Measurements from ENCODE around the gene SORCS2.

SORCS2 gene

GRCh38 chr4:7774301-7775294 lies 582.3 kb downstream of the SORCS2 start:
- Histone ChIP-seq H3K9me3 (ENCODE audit: insufficient read depth, low read length) (no peaks in the 10 kb centered on the region), H3K27me3 (ENCODE audit: insufficient read depth, insufficient read length) (no peaks in the 10 kb centered on the region), H3K9ac (ENCODE audit: insufficient read length, low read depth) (no peak overlapping the region), H3K4me1 (ENCODE audit: insufficient read depth, insufficient read length) (peaks cover 9% of the 10 kb centered on the region), H3K4me3 (ENCODE audit: insufficient read length, low read depth) (no peak overlapping the region), H3K36me3 (ENCODE audit: insufficient read depth, insufficient read length, low read length) (peaks cover 92% of the 10 kb centered on the region)
- TF ChIP-seq SUZ12 (IDR thresholded peaks at IDR 0.05; ENCODE audit: extremely low read depth, insufficient read depth, insufficient read length) (no peak), ZNF274 (IDR thresholded peaks at IDR 0.05; ENCODE audit: low read depth, low read length) (no peak), YY1 (IDR thresholded peaks at IDR 0.05; ENCODE audit: insufficient read depth, insufficient read length) (no peak)
- no peak for DNase-seq (ENCODE audit: low read depth, low spot score)

GRCh38 chr4:7775396-7775795 lies 583.1 kb downstream of the SORCS2 start:
- no peak for TF ChIP-seq YY1 (IDR thresholded peaks at IDR 0.05; ENCODE audit: insufficient read depth, insufficient read length)
- no peak for TF ChIP-seq ZNF274 (IDR thresholded peaks at IDR 0.05; ENCODE audit: low read depth, low read length)
- no peak for TF ChIP-seq SUZ12 (IDR thresholded peaks at IDR 0.05; ENCODE audit: extremely low read depth, insufficient read depth, insufficient read length)
- no peaks in the 10 kb centered on the region for H3K9me3 ChIP-seq (ENCODE audit: insufficient read depth, low read length)
- no peak overlapping the region for H3K9ac ChIP-seq (ENCODE audit: insufficient read length, low read depth)
- H3K4me3 ChIP-seq (ENCODE audit: insufficient read length, low read depth): no peak overlapping the region
- no peak for DNase-seq (ENCODE audit: low read depth, low spot score)
- peaks cover 9% of the 10 kb centered on the region for H3K4me1 ChIP-seq (ENCODE audit: insufficient read depth, insufficient read length)
- H3K27me3 ChIP-seq (ENCODE audit: insufficient read depth, insufficient read length): no peaks in the 10 kb centered on the region
- peaks cover 88% of the 10 kb centered on the region for H3K36me3 ChIP-seq (ENCODE audit: insufficient read depth, insufficient read length, low read length)

- H3K27me3 ChIP-seq (ENCODE audit: insufficient read depth, insufficient read length): no peaks in the 10 kb centered on the region
- H3K4me1 ChIP-seq (ENCODE audit: insufficient read depth, insufficient read length): peaks cover 8% of the 10 kb centered on the region
- H3K36me3 ChIP-seq (ENCODE audit: insufficient read depth, insufficient read length, low read length): peaks cover 88% of the 10 kb centered on the region
- H3K4me3 ChIP-seq (ENCODE audit: insufficient read length, low read depth): no peak overlapping the region
- no peak overlapping the region for H3K9ac ChIP-seq (ENCODE audit: insufficient read length, low read depth)
- TF ChIP-seq SUZ12 (IDR thresholded peaks at IDR 0.05; ENCODE audit: extremely low read depth, insufficient read depth, insufficient read length): no peak
- TF ChIP-seq ZNF274 (IDR thresholded peaks at IDR 0.05; ENCODE audit: low read depth, low read length): no peak
- no peak for TF ChIP-seq YY1 (IDR thresholded peaks at IDR 0.05; ENCODE audit: insufficient read depth, insufficient read length)
- no peaks in the 10 kb centered on the region for H3K9me3 ChIP-seq (ENCODE audit: insufficient read depth, low read length)
- no peak for DNase-seq (ENCODE audit: low read depth, low spot score)
These were observed 584.8 kb downstream of the SORCS2 start for GRCh38 chr4:7777017-7777710.

DNA sequence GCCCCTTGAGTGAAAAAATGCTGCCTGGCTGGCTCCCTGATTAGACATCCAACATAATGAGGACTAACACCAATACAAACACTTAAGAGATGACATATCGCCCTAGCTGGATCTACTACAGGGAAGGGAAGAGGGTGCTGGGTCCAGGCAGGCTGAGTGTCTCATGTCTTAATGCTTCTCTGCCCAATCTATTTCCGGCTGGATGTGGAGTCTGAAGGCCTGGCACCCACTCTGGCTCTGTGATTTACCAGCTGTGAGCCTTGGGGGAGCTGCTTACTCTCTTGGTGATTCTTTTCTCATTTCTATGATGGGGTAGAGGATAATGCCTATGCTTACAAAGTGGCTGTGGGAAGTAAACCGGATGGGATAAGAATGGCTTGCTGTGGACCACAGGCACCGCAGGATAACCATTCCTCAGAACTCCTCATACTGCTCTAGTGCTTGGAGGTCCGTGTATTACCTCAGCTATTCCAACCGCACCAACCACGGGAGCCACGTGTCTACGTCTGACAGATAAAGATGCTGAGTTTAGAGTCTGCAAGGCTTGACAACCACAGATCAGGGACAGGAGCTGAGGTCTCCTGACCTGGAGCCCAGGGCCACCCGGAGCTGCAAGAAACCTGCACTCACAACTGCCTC lies 585.7 kb downstream of the SORCS2 start:
- H3K36me3 ChIP-seq (ENCODE audit: insufficient read depth, insufficient read length, low read length): peaks cover 80% of the 10 kb centered on the region
- H3K27me3 ChIP-seq (ENCODE audit: insufficient read depth, insufficient read length): no peaks in the 10 kb centered on the region
- H3K4me1 ChIP-seq (ENCODE audit: insufficient read depth, insufficient read length): peaks cover 2% of the 10 kb centered on the region
- TF ChIP-seq YY1 (IDR thresholded peaks at IDR 0.05; ENCODE audit: insufficient read depth, insufficient read length) (no peak), SUZ12 (IDR thresholded peaks at IDR 0.05; ENCODE audit: extremely low read depth, insufficient read depth, insufficient read length) (no peak), ZNF274 (IDR thresholded peaks at IDR 0.05; ENCODE audit: low read depth, low read length) (no peak)
- H3K4me3 ChIP-seq (ENCODE audit: insufficient read length, low read depth): no peak overlapping the region
- no peak overlapping the region for H3K9ac ChIP-seq (ENCODE audit: insufficient read length, low read depth)
- H3K9me3 ChIP-seq (ENCODE audit: insufficient read depth, low read length): no peaks in the 10 kb centered on the region
- no peak for DNase-seq (ENCODE audit: low read depth, low spot score)

- Histone ChIP-seq H3K9me3 (ENCODE audit: insufficient read depth, low read length) (no peaks in the 10 kb centered on the region), H3K36me3 (ENCODE audit: insufficient read depth, insufficient read length, low read length) (peaks cover 78% of the 10 kb centered on the region), H3K27me3 (ENCODE audit: insufficient read depth, insufficient read length) (no peaks in the 10 kb centered on the region), H3K4me1 (ENCODE audit: insufficient read depth, insufficient read length) (peaks cover 2% of the 10 kb centered on the region), H3K4me3 (ENCODE audit: insufficient read length, low read depth) (no peak overlapping the region), H3K9ac (ENCODE audit: insufficient read length, low read depth) (no peak overlapping the region)
- no peak for DNase-seq (ENCODE audit: low read depth, low spot score)
- TF ChIP-seq YY1 (IDR thresholded peaks at IDR 0.05; ENCODE audit: insufficient read depth, insufficient read length): no peak
- TF ChIP-seq ZNF274 (IDR thresholded peaks at IDR 0.05; ENCODE audit: low read depth, low read length): no peak
- no peak for TF ChIP-seq SUZ12 (IDR thresholded peaks at IDR 0.05; ENCODE audit: extremely low read depth, insufficient read depth, insufficient read length)
These were observed 586.4 kb downstream of the SORCS2 start for GRCh38 chr4:7778510-7779431.

GRCh38 chr4:7779432-7779768 lies 587.1 kb downstream of the SORCS2 start:
- no peaks in the 10 kb centered on the region for H3K4me1 ChIP-seq (ENCODE audit: insufficient read depth, insufficient read length)
- TF ChIP-seq SUZ12 (IDR thresholded peaks at IDR 0.05; ENCODE audit: extremely low read depth, insufficient read depth, insufficient read length) (no peak), ZNF274 (IDR thresholded peaks at IDR 0.05; ENCODE audit: low read depth, low read length) (no peak), YY1 (IDR thresholded peaks at IDR 0.05; ENCODE audit: insufficient read depth, insufficient read length) (no peak)
- H3K9me3 ChIP-seq (ENCODE audit: insufficient read depth, low read length): no peaks in the 10 kb centered on the region
- no peak overlapping the region for H3K4me3 ChIP-seq (ENCODE audit: insufficient read length, low read depth)
- no peak overlapping the region for H3K9ac ChIP-seq (ENCODE audit: insufficient read length, low read depth)
- no peaks in the 10 kb centered on the region for H3K27me3 ChIP-seq (ENCODE audit: insufficient read depth, insufficient read length)
- no peak for DNase-seq (ENCODE audit: low read depth, low spot score)
- H3K36me3 ChIP-seq (ENCODE audit: insufficient read depth, insufficient read length, low read length): peaks cover 78% of the 10 kb centered on the region
